SU-DHL-6 (cell line): ENCODE data around the gene BTBD9.

Experiments
- H2AFZ ChIP-seq: fragments of 200-600 bp; sonication (generic); 2 replicates; pipeline ENCODE4 v1.6.1; 2014; ENCODE audit warnings: low read depth, mild to moderate bottlenecking, moderate library complexity, mixed read lengths, antibody characterized with exemption, low read length; ENCODE audit not compliant: severe bottlenecking
- H3F3A ChIP-seq: fragments of 200-600 bp; shearing (Covaris generic); 2 replicates; pipeline ENCODE4 v1.6.0; 2016; ENCODE audit warnings: antibody characterized with exemption, mild to moderate bottlenecking; ENCODE audit not compliant: insufficient read depth
- H3K27ac ChIP-seq: fragments of 200-600 bp; sonication (generic); 2 replicates; pipeline ENCODE4 v1.5.1; 2016; ENCODE audit warnings: low read depth, mild to moderate bottlenecking, low read length, moderate library complexity, mixed read lengths
- H3K27me3 ChIP-seq: fragments of 200-600 bp; sonication (generic), shearing (Covaris generic); 2 replicates; pipeline ENCODE4 v1.6.0; 2014; ENCODE audit warnings: mild to moderate bottlenecking, low read length
- H3K36me3 ChIP-seq: fragments of 200-600 bp; sonication (generic); 2 replicates; pipeline ENCODE4 v1.6.1; 2014; ENCODE audit warnings: mild to moderate bottlenecking, low read length, mixed read lengths
- H3K4me2 ChIP-seq: fragments of 300-600, 200-600 bp; shearing (Covaris generic), sonication (generic); 2 replicates; pipeline ENCODE4 v1.6.0; 2014; ENCODE audit warnings: low read length, low read depth, mild to moderate bottlenecking; ENCODE audit not compliant: poor library complexity, severe bottlenecking
- H3K4me3 ChIP-seq: fragments of 200-600 bp; sonication (generic); 2 replicates; pipeline ENCODE4 v1.5.1; 2014; ENCODE audit warnings: antibody characterized with exemption, low read length, mild to moderate bottlenecking, mixed read lengths; ENCODE audit not compliant: insufficient read depth, poor library complexity, severe bottlenecking
- H3K79me2 ChIP-seq: fragments of 200-600 bp; sonication (generic); 2 replicates; pipeline ENCODE4 v1.6.1; 2014; ENCODE audit warnings: mild to moderate bottlenecking, low read length, moderate library complexity; ENCODE audit not compliant: insufficient read depth
- H3K9ac ChIP-seq: fragments of 200-600 bp; sonication (generic); 2 replicates; pipeline ENCODE4 v1.7.0; 2014; ENCODE audit warnings: mild to moderate bottlenecking, low read length
- H3K9me2 ChIP-seq: fragments of 200-600 bp; sonication (generic); replicated peaks from 2 replicates; pipeline ENCODE4 v1.6.1; 2014; ENCODE audit warnings: low read length; ENCODE audit not compliant: insufficient read depth
- H3K9me3 ChIP-seq: fragments of 200-600 bp; sonication (generic); 2 replicates; pipeline ENCODE4 v1.6.1; 2014; ENCODE audit warnings: low read length, mixed read lengths; ENCODE audit not compliant: insufficient read depth
- H4K20me1 ChIP-seq: fragments of 200-600 bp; sonication (generic); 2 replicates; pipeline ENCODE4 v1.6.1; 2014; ENCODE audit warnings: low read depth, mild to moderate bottlenecking, antibody characterized with exemption, low read length, moderate library complexity, mixed read lengths
- EZH2phosphoT487 ChIP-seq: fragments of 200-600 bp; sonication (generic), shearing (Covaris generic); conservative IDR thresholded peaks from 2 replicates; pipeline ENCODE4 v1.6.1; 2018; ENCODE audit warnings: mild to moderate bottlenecking, antibody characterized with exemption, low read length, moderate library complexity, mixed read lengths
- TF ChIP-seq, protein P1 (sequence below): fragments of 200-600 bp; sonication (generic); IDR thresholded peaks from one replicate; pipeline ENCODE4 v1.5.1; 2017; ENCODE audit warnings: antibody characterized with exemption, mild to moderate bottlenecking, low read length, moderate library complexity; ENCODE audit not compliant: insufficient read depth, poor library complexity, severe bottlenecking

Gene BTBD9

DNA sequence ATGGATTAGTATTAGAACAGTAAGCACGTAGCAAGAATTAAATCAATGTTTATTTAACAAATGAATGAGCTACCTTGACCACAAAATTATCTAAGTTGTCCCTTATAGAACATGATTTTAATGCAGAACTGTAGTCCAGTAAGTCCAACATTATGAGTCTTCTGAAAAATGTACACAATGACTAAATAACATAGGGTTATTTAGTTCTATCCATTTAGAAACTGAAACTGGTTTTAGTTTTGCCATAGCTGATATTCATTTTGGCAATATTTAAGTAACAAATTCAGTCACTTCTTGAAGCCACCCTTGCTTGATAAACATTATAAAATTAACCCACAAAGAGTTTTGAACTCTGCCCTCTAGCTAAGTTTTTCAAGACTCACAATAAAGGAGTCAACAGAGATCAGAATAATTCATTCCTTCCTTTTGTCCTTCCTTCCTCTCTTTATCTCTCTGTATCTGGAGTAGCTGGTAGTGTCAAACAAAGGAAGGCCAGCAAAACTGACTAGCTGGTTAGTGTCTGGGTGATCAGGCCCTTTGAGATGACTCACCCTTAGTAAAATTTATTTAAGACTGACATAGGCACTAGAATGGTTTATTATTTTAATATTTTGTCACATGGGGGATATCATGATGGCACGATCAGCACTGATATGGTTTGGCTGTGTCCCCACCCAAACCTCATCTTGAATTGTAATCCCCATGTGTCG lies 115.1 kb downstream of the BTBD9 start:
- H3K27me3 ChIP-seq, result no peaks in the 10 kb centered on the region
- peaks cover 10% of the 10 kb centered on the region; the same call in 1 of the 2 replicates for H3K9me3 ChIP-seq
- no peaks in the 10 kb centered on the region for H3F3A ChIP-seq
- H4K20me1 ChIP-seq, result no peaks in the 10 kb centered on the region
- H3K9me2 ChIP-seq, result no peaks in the 10 kb centered on the region
- TF ChIP-seq, protein P1, sequence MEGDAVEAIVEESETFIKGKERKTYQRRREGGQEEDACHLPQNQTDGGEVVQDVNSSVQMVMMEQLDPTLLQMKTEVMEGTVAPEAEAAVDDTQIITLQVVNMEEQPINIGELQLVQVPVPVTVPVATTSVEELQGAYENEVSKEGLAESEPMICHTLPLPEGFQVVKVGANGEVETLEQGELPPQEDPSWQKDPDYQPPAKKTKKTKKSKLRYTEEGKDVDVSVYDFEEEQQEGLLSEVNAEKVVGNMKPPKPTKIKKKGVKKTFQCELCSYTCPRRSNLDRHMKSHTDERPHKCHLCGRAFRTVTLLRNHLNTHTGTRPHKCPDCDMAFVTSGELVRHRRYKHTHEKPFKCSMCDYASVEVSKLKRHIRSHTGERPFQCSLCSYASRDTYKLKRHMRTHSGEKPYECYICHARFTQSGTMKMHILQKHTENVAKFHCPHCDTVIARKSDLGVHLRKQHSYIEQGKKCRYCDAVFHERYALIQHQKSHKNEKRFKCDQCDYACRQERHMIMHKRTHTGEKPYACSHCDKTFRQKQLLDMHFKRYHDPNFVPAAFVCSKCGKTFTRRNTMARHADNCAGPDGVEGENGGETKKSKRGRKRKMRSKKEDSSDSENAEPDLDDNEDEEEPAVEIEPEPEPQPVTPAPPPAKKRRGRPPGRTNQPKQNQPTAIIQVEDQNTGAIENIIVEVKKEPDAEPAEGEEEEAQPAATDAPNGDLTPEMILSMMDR, result no peak
- TF ChIP-seq EZH2phosphoT487, result no peak
- no peak overlapping the region for H3K9ac ChIP-seq
- H3K36me3 ChIP-seq, result no peaks in the 10 kb centered on the region
- no peak overlapping the region for H2AFZ ChIP-seq
- no peaks in the 10 kb centered on the region for H3K79me2 ChIP-seq
- H3K27ac ChIP-seq, result no peak overlapping the region
- no peak overlapping the region for H3K4me3 ChIP-seq
- no peak overlapping the region for H3K4me2 ChIP-seq

DNA sequence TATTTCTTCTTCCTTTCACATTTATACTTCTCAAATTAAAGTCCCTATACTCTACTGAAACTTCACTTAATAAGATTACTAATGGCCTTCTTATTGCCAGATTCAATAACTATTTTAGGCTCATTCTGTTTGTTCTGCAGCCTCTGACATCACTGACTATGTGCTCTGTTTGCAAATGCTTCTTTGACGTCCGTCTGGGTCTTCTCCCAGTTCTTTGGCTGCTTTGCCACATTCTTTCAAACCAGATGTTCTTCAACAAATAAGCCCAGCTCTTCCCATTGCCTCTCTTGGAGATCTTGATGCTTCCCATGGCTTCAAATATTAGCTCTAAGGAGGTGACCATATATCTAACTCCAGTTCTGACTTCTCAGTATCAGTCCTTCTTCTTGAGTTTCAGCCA lies 117.4 kb downstream of the BTBD9 start:
- Histone ChIP-seq H2AFZ (no peak overlapping the region), H3F3A (no peaks in the 10 kb centered on the region), H3K36me3 (no peaks in the 10 kb centered on the region), H3K79me2 (no peaks in the 10 kb centered on the region), H3K4me3 (no peak overlapping the region), H4K20me1 (no peaks in the 10 kb centered on the region), H3K4me2 (no peak overlapping the region), H3K27me3 (no peaks in the 10 kb centered on the region), H3K27ac (no peak overlapping the region), H3K9me2 (no peaks in the 10 kb centered on the region), H3K9ac (no peak overlapping the region), H3K9me3 (peaks cover 10% of the 10 kb centered on the region; the same call in 1 of the 2 replicates)
- TF ChIP-seq, protein P1, result no peak
- TF ChIP-seq EZH2phosphoT487, result no peak

DNA sequence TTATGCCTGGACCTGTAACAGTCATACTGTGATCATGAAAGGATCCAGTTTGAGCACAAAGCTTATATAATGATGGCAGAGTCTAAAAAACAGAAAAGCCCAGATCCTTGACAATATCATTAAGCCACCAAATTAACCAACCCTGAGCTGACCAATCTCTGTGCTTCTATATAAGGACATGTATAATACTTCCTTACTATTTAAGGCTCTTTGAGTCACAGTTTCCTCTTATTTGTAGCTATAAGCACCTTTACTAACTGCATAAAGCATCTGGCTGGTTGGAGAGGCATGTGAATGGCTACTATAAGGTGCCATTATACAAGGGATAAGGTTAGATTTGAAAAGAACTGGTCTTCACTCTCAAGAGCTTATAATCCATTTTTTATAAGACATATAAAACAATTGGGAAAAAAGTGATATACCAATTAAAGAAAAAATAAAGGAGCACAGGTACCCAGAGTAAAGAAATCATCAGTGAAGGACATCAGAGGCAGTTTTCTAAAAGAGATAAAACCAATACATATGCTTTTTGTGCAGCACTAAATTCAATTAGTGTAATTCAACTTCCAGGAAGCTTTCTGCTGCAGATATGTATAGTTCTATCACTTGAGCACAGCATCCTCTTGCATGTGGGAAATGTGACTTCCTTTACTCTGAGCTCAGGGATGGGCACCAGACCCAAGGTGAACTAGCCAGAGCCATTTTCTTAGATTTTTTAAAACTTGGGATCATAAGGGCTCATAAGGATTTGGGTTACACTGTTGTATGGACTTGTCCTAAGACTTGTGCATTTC lies 121.0 kb downstream of the BTBD9 start:
- H3K9me2 ChIP-seq, result no peaks in the 10 kb centered on the region
- no peaks in the 10 kb centered on the region for H3F3A ChIP-seq
- no peaks in the 10 kb centered on the region for H3K36me3 ChIP-seq
- H4K20me1 ChIP-seq, result no peaks in the 10 kb centered on the region
- no peaks in the 10 kb centered on the region for H3K9me3 ChIP-seq
- H3K4me2 ChIP-seq, result no peak overlapping the region
- H2AFZ ChIP-seq, result no peak overlapping the region
- H3K9ac ChIP-seq, result no peak overlapping the region
- H3K27ac ChIP-seq, result no peak overlapping the region
- no peaks in the 10 kb centered on the region for H3K27me3 ChIP-seq
- H3K4me3 ChIP-seq, result no peak overlapping the region
- TF ChIP-seq EZH2phosphoT487, result no peak
- TF ChIP-seq, protein P1, result no peak
- H3K79me2 ChIP-seq, result no peaks in the 10 kb centered on the region
